HFFc6 (cell line): ENCODE results near the gene ISCA2. TPM values are rescaled to one million over a fixed set of nuclear protein-coding genes. Genes with fewer than 3 reads are reported as not detected.

ENCODE experiments used
- DNase-seq: peaks from one replicate; pipeline ENCODE4 v3.0.0-alpha.2; 2018
- H3K27ac Mint-ChIP-seq: 2 replicates; pipeline ENCODE4 v1.8.0; 2020; ENCODE audit warnings: mild to moderate bottlenecking, mixed read lengths
- H3K27me3 Mint-ChIP-seq: 2 replicates; pipeline ENCODE4 v1.8.0; 2021; ENCODE audit warnings: mild to moderate bottlenecking, moderate library complexity, mixed read lengths; ENCODE audit not compliant: insufficient read depth
- H3K36me3 Mint-ChIP-seq: 2 replicates; pipeline ENCODE4 v1.8.0; 2021; ENCODE audit warnings: low read depth, mixed read lengths
- H3K4me1 Mint-ChIP-seq: 2 replicates; pipeline ENCODE4 v1.8.0; 2020; ENCODE audit warnings: low read depth, mixed read lengths
- H3K4me3 Mint-ChIP-seq: 2 replicates; pipeline ENCODE4 v1.8.0; 2020; ENCODE audit warnings: mild to moderate bottlenecking, moderate library complexity, mixed read lengths
- H3K9me3 Mint-ChIP-seq: 2 replicates; pipeline ENCODE4 v1.8.0; 2020; ENCODE audit warnings: mild to moderate bottlenecking, mixed read lengths
- CTCF ChIP-seq: fragments of 200-600 bp; sonication (generic); IDR thresholded peaks from 2 replicates; pipeline ENCODE4 v1.5.0; 2021; ENCODE audit warnings: antibody characterized with exemption, mild to moderate bottlenecking
- total RNA-seq, 6 experiments: library from RNA; stranded (reverse); fragmentation: NEBNext Ultra II Directional; extraction: Animal tissue kit (Norgen Biotek cat#: 25700); gene quantifications; 2 replicates in 1 of 6; 3 replicates in 5 of 6; pipeline ENCODE4 v1.2.3, GENCODE V29; 2021

ISCA2 gene
- total RNA-seq, 6 experiments from 2014 or later, result 27.7 to 39.4 (median 30.5) TPM

GRCh38 chr14:74518221-74518620, 24.7 kb downstream of the ISCA2 start:
- peaks cover 18% of the 10 kb centered on the region for H3K4me1 Mint-ChIP-seq
- H3K27ac Mint-ChIP-seq, result no peak overlapping the region
- peaks cover 24% of the 10 kb centered on the region; the same call in 1 of the 2 replicates for H3K36me3 Mint-ChIP-seq
- no peak overlapping the region for H3K4me3 Mint-ChIP-seq
- H3K27me3 Mint-ChIP-seq, result peaks cover 4% of the 10 kb centered on the region
- no peak for DNase-seq
- TF ChIP-seq CTCF, result no peak
- H3K9me3 Mint-ChIP-seq, result no peaks in the 10 kb centered on the region

DNA sequence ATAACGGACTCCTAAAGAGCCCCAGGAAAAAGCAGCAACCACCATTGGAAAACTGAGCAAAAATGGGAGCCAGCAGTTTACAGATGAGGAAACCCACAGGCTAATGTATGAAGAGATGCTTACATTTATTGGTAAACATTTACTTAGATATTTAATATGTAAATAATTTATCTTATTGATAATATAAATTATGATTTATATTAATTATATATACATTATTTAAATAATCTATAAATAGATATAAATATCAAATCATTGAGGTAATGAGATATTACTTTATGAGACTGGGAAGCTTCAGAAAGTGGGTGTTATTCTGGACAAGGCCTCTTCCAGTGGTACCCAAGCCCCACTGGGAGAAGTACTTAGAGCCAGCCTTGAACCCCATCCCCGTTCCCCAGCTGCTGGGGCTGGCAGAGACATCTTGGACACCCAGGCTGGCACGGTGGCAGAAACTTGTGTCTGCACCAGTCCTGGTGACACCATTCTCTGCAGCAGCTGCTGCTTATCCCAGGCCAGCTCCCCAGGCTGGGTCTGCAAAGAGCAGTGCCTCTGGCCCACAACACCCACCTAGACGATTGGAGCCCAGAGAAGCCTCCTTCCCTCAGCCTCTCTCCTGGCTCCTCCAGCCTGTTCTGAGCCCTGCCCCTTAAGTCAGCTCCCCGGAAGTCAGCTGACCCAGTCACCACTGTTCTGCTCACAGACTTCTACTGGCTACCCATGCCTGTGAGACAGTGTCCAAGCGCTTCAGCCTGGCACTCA, 25.9 kb downstream of the ISCA2 start:
- Mint-ChIP-seq H3K27ac (peak overlapping the region; percentile 33; the same call in 1 of the 2 replicates), H3K4me1 (peaks cover 20% of the 10 kb centered on the region), H3K36me3 (peaks cover 15% of the 10 kb centered on the region; the same call in 1 of the 2 replicates), H3K4me3 (no peak overlapping the region), H3K9me3 (no peaks in the 10 kb centered on the region), H3K27me3 (peaks cover 4% of the 10 kb centered on the region)
- no peak for TF ChIP-seq CTCF
- DNase-seq, result no peak

DNA sequence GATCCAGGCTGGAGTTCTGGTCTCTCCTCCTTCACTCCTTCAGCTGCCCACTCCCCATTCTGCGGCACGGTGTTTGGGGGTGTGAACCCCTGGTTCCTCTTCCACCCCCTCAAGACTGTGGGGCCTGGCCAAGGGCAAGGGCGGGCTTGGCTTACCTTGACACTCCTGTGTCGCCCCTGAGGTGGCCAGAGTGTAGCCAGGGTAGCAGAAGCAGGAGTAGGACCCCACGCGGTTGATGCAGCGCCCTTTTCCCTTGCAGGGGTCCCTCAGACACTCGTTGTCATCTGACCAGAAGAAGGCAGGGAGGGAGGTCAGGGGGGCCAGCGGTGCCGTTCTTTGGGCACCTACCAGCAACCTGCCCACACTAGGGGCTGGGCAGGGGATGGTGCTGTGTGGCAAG, 28.2 kb downstream of the ISCA2 start:
- Mint-ChIP-seq H3K9me3 (no peaks in the 10 kb centered on the region), H3K4me3 (no peak overlapping the region), H3K27me3 (no peaks in the 10 kb centered on the region; the same call in none of the 2 replicates), H3K36me3 (peaks cover 15% of the 10 kb centered on the region; the same call in 1 of the 2 replicates), H3K27ac (no peak overlapping the region), H3K4me1 (peaks cover 21% of the 10 kb centered on the region)
- no peak for DNase-seq
- no peak for TF ChIP-seq CTCF

DNA sequence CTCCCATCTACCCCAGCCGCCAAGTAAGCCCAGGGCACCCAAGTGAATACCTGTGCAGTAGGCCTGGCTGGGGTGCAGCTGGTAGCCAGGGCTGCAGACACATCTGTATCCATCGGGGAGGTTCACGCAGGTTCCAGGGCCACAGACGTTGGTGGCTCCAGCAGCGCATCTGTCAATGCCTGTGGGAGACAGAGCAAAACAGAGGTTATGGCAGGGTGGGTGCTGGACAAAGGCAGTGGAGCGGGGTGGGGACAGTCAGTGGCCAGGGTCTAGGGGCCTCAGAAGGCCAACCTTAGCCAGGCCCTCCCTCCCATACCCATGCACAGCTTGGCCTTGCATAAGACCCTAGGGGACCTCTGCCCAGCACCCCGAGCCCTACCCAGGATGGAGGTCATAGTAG, 29.2 kb downstream of the ISCA2 start:
- H3K4me3 Mint-ChIP-seq, result no peak overlapping the region

GRCh38 chr14:74524076-74524811, 30.7 kb downstream of the ISCA2 start:
- TF ChIP-seq CTCF, result no peak
- DNase-seq, result no peak
- Mint-ChIP-seq H3K4me3 (no peak overlapping the region), H3K27ac (no peak overlapping the region), H3K4me1 (peaks cover 10% of the 10 kb centered on the region), H3K36me3 (no peaks in the 10 kb centered on the region), H3K9me3 (no peaks in the 10 kb centered on the region), H3K27me3 (no peaks in the 10 kb centered on the region; the same call in none of the 2 replicates)

More for the DNA sequence above, 29.2 kb downstream of the ISCA2 start:
- Mint-ChIP-seq H3K4me1 (peaks cover 16% of the 10 kb centered on the region), H3K27ac (no peak overlapping the region), H3K9me3 (no peaks in the 10 kb centered on the region), H3K36me3 (peaks cover 13% of the 10 kb centered on the region; the same call in 1 of the 2 replicates), H3K27me3 (no peaks in the 10 kb centered on the region; the same call in none of the 2 replicates)
- no peak for TF ChIP-seq CTCF
- DNase-seq, result no peak
